Measurements from ENCODE around the gene EMC6. TPM values are rescaled to one million over a fixed set of nuclear protein-coding genes. Genes with fewer than 3 reads are reported as not detected.

EMC6 gene
- total RNA-seq, 1 experiment from 2014 or later: 62.4 TPM

GRCh38 chr17:3683054-3683511 is 14.5 kb downstream of the EMC6 start:
- Histone ChIP-seq H3K79me2 (ENCODE audit: insufficient read depth, low read length) (no peaks in the 10 kb centered on the region), H3K9me2 (ENCODE audit: insufficient read depth) (no peaks in the 10 kb centered on the region), H3K27ac (ENCODE audit: low read depth, low read length) (no peak overlapping the region), H3K27me3 (ENCODE audit: insufficient read depth, low read length) (no peaks in the 10 kb centered on the region), H3K4me1 (ENCODE audit: control insufficient read depth in 1 of 2, insufficient read depth in 2 of 2, low read length in 2 of 2) (peaks cover 0 to 10% of the 10 kb centered on the region in 2 experiments; a peak in 3 of 4 replicates), H3K4me2 (ENCODE audit: low read length) (peak overlapping the region; percentile 37), H2AFZ (ENCODE audit: low read depth, low read length, poor library complexity, severe bottlenecking) (no peak overlapping the region), H3K9ac (ENCODE audit: low read length) (no peak overlapping the region), H3K4me3 (replicated peaks in 1 of 2; ENCODE audit: low read depth in 1 of 2, low read length in 2 of 2) (no peak overlapping the region), H3K9me3 (ENCODE audit: control insufficient read depth in 1 of 2, insufficient read depth in 1 of 2, low read depth in 1 of 2, low read length in 2 of 2) (no peaks in the 10 kb centered on the region), H3K36me3 (ENCODE audit: control insufficient read depth in 1 of 2, insufficient read depth in 2 of 2, low read length in 2 of 2) (no peaks in the 10 kb centered on the region), H4K20me1 (ENCODE audit: insufficient read depth) (no peaks in the 10 kb centered on the region)
- intact Hi-C loops (cut with micrococcal nuclease): loop anchor here (2.0 kb wide), 1 partner anchor 144 kb away; no protein-coding TSS in a partner anchor
- POLR2A ChIA-PET: no interaction called here
- TF ChIP-seq CTCF (IDR thresholded peaks at IDR 0.05 in 2 of 3, conservative IDR thresholded peaks at IDR 0.05 in 1 of 3; ENCODE audit: borderline replicate concordance in 1 of 3, insufficient read depth in 1 of 3, low read depth in 2 of 3, low read length in 2 of 3): peak; percentile 93 to 98 (median 97)
- TF ChIP-seq SRF (IDR thresholded peaks at IDR 0.05; ENCODE audit: low read depth): no peak
- TF ChIP-seq RAD21 (IDR thresholded peaks at IDR 0.05; ENCODE audit: low read depth): peak; percentile 68
- ATAC-seq (peak; percentile 90), DNase-seq (ENCODE audit: low read depth, low spot score) (peak; percentile 53)
- BruUV-seq (replicated peaks): no TSS peak
- CTCF ChIA-PET: interaction anchor here (0.6 to 1.8 kb wide), 9 partner anchors 9 to 144 kb away, joined by 3 to 11 read pairs (median 6); partner anchors contain the start of genes CTNS, EMC6, HASPIN and P2RX5
- RAD21 ChIA-PET (ENCODE audit: low non-redundant PET in 1 of 2, low total read pairs in 2 of 2, uncharacterized antibody in 2 of 2, unreplicated experiment in 2 of 2): interaction anchor here in 1 of 2 experiments (0.9 kb wide), 1 partner anchor 41 kb away, joined by 3 read pairs; the partner anchor contains the start of gene HASPIN

- Histone ChIP-seq H3K9me3 (ENCODE audit: control insufficient read depth in 1 of 2, insufficient read depth in 1 of 2, low read depth in 1 of 2, low read length in 2 of 2) (no peaks in the 10 kb centered on the region), H2AFZ (ENCODE audit: low read depth, low read length, poor library complexity, severe bottlenecking) (no peak overlapping the region), H3K36me3 (ENCODE audit: control insufficient read depth in 1 of 2, insufficient read depth in 2 of 2, low read length in 2 of 2) (no peaks in the 10 kb centered on the region), H3K4me2 (ENCODE audit: low read length) (no peak overlapping the region), H3K4me3 (replicated peaks in 1 of 2; ENCODE audit: low read depth in 1 of 2, low read length in 2 of 2) (no peak overlapping the region), H3K79me2 (ENCODE audit: insufficient read depth, low read length) (no peaks in the 10 kb centered on the region), H4K20me1 (ENCODE audit: insufficient read depth) (no peaks in the 10 kb centered on the region), H3K9me2 (ENCODE audit: insufficient read depth) (no peaks in the 10 kb centered on the region), H3K4me1 (ENCODE audit: control insufficient read depth in 1 of 2, insufficient read depth in 2 of 2, low read length in 2 of 2) (peaks cover 0 to 10% of the 10 kb centered on the region in 2 experiments; a peak in 3 of 4 replicates), H3K27ac (ENCODE audit: low read depth, low read length) (no peak overlapping the region), H3K9ac (ENCODE audit: low read length) (no peak overlapping the region), H3K27me3 (ENCODE audit: insufficient read depth, low read length) (no peaks in the 10 kb centered on the region)
- DNase-seq (ENCODE audit: low read depth, low spot score): no peak
- intact Hi-C loops (cut with micrococcal nuclease): no loop called here
- ATAC-seq: no peak
- no peak for TF ChIP-seq SRF (IDR thresholded peaks at IDR 0.05; ENCODE audit: low read depth)
- no peak for TF ChIP-seq ZFX (IDR thresholded peaks at IDR 0.05)
- ChIA-PET POLR2A (no interaction called here), CTCF (no interaction called here), RAD21 (ENCODE audit: low non-redundant PET in 1 of 2, low total read pairs in 2 of 2, uncharacterized antibody in 2 of 2, unreplicated experiment in 2 of 2) (no interaction called here)
- BruUV-seq (replicated peaks): no TSS peak
Observed at GRCh38 chr17:3685174-3685573, 16.6 kb downstream of the EMC6 start.
